NB4 (cell line): ENCODE measurements around the gene COPG2.

Experiments used
- MYC ChIP-seq: IDR thresholded peaks from 2 replicates; pipeline ENCODE4 v1.6.1; 2011; ENCODE audit warnings: low read depth, low read length
- POLR2A ChIP-seq: IDR thresholded peaks from 2 replicates; pipeline ENCODE4 v1.6.1; 2011; ENCODE audit warnings: mild to moderate bottlenecking; ENCODE audit not compliant: insufficient read length; ENCODE audit errors: extremely low read depth
- TF ChIP-seq, protein P1 (sequence below): IDR thresholded peaks from one replicate; pipeline ENCODE4 v1.5.1; 2012; ENCODE audit warnings: low read depth, low read length
- TF ChIP-seq, protein P2 (sequence below): IDR thresholded peaks from 2 replicates; pipeline ENCODE4 v1.6.1; 2011; ENCODE audit warnings: low read depth, low read length

DNA sequence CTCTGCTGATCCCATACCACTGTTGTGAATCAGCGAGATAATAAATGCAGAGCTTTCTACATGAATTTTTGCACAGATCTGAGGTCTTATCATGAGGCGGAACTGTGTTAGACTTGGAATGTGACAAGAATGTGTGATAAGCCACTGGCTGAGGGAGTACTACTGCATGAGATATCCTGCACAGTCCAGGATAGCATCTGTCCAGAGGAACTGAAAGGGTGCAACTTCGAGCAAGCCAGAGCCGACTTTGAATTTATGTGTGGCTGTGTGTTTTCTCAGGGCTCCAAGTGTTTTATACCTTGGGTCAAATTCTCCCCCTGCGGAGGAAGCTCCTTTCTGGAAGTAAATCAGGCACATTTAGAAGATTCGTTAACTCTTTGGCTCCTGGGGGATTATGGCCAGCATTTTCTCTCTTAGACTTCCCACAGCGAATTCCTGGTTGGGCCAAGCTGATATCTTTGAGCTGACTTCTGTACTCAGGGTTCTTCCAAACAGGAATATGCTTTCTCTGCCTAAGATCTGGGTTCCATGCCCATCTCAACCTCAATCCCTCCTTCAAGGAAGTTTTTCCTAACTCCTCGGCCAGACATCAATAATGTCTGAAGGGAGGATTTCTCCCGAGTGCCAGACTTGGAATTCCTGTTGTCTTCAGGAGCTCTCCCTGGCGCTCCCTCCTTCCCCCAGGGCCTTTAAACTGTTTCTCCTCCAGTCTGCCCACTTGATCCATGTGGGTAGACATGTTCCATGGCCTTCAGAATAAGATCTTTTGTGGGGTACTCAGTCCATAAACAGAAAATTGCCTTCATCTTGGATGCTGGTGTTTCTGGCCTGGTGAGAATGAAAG is 179.2 kb downstream of the COPG2 start:
- TF ChIP-seq, protein P1, sequence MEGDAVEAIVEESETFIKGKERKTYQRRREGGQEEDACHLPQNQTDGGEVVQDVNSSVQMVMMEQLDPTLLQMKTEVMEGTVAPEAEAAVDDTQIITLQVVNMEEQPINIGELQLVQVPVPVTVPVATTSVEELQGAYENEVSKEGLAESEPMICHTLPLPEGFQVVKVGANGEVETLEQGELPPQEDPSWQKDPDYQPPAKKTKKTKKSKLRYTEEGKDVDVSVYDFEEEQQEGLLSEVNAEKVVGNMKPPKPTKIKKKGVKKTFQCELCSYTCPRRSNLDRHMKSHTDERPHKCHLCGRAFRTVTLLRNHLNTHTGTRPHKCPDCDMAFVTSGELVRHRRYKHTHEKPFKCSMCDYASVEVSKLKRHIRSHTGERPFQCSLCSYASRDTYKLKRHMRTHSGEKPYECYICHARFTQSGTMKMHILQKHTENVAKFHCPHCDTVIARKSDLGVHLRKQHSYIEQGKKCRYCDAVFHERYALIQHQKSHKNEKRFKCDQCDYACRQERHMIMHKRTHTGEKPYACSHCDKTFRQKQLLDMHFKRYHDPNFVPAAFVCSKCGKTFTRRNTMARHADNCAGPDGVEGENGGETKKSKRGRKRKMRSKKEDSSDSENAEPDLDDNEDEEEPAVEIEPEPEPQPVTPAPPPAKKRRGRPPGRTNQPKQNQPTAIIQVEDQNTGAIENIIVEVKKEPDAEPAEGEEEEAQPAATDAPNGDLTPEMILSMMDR = no peak
- no peak for TF ChIP-seq POLR2A
- TF ChIP-seq, protein P2, sequence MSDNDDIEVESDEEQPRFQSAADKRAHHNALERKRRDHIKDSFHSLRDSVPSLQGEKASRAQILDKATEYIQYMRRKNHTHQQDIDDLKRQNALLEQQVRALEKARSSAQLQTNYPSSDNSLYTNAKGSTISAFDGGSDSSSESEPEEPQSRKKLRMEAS = no peak
- TF ChIP-seq MYC = no peak
